NAMALWA (cell line): ENCODE measurements around the gene DNAH8.
"Not testable (repeated sequence)": the region's sequence is repeated elsewhere in the genome, so short reads cannot be mapped to it uniquely, and the experiment has no call there.

ENCODE experiments used
- DNase-seq: peaks from one replicate; pipeline ENCODE4 v3.0.0-alpha.2; 2015; ENCODE audit warnings: low spot score

The DNAH8 gene

GRCh38 chr6:38843798-38844197, 128.7 kb downstream of the DNAH8 start:
- DNase-seq = no peak

- DNase-seq = no peak
Observed at GRCh38 chr6:38845931-38846330, 130.8 kb downstream of the DNAH8 start.

GRCh38 chr6:38846361-38846760, 131.2 kb downstream of the DNAH8 start:
- DNase-seq = no peak

- no peak for DNase-seq
Observed at GRCh38 chr6:38846844-38847243, 131.7 kb downstream of the DNAH8 start.

GRCh38 chr6:38847497-38847896, 132.4 kb downstream of the DNAH8 start:
- no peak for DNase-seq

GRCh38 chr6:38848760-38849159, 133.6 kb downstream of the DNAH8 start:
- no peak for DNase-seq

GRCh38 chr6:38852215-38852614, 137.1 kb downstream of the DNAH8 start:
- DNase-seq = no peak

GRCh38 chr6:38853236-38853635, 138.1 kb downstream of the DNAH8 start:
- DNase-seq = no peak

- DNase-seq = no peak
Observed at GRCh38 chr6:38856492-38856891, 141.4 kb downstream of the DNAH8 start.

GRCh38 chr6:38857815-38858214, 142.7 kb downstream of the DNAH8 start:
- no peak for DNase-seq

GRCh38 chr6:38860041-38860440, 144.9 kb downstream of the DNAH8 start:
- DNase-seq = no peak

- DNase-seq = no peak
Observed at GRCh38 chr6:38861926-38862401, 146.9 kb downstream of the DNAH8 start.

GRCh38 chr6:38865521-38866174, 150.5 kb downstream of the DNAH8 start:
- peak; percentile 31 for DNase-seq

GRCh38 chr6:38867726-38868125, 152.6 kb downstream of the DNAH8 start:
- DNase-seq = no peak

- peak; percentile 72 for DNase-seq
Observed at GRCh38 chr6:38871741-38872568, 156.8 kb downstream of the DNAH8 start.

GRCh38 chr6:38873001-38873400, 157.9 kb downstream of the DNAH8 start:
- DNase-seq = no peak

- DNase-seq = not testable (repeated sequence)
Observed at GRCh38 chr6:38873816-38874215, 158.7 kb downstream of the DNAH8 start.

- DNase-seq = no peak
Observed at GRCh38 chr6:38876475-38876874, 161.4 kb downstream of the DNAH8 start.

GRCh38 chr6:38877721-38878120, 162.6 kb downstream of the DNAH8 start:
- no peak for DNase-seq

GRCh38 chr6:38882157-38882556, 167.0 kb downstream of the DNAH8 start:
- no peak for DNase-seq

GRCh38 chr6:38897507-38897906, 182.4 kb downstream of the DNAH8 start:
- DNase-seq = no peak

- DNase-seq = no peak
Observed at GRCh38 chr6:38901802-38902522, 186.9 kb downstream of the DNAH8 start.

- no peak for DNase-seq
Observed at GRCh38 chr6:38906582-38906981, 191.5 kb downstream of the DNAH8 start.
